Activated CD4-positive, alpha-beta T cell treated with anti-CD3 and anti-CD28 coated beads, Interleukin-2, amount 10 ng/mL, durations not matched to agents 24 days and 14 days (primary cell): ENCODE results near the gene FAM83C. TPM values are rescaled to one million over a fixed set of nuclear protein-coding genes. Genes with fewer than 3 reads are reported as not detected.
"Not testable (repeated sequence)": the region's sequence is repeated elsewhere in the genome, so short reads cannot be mapped to it uniquely, and the experiment has no call there.

Experiments used
- DNase-seq: peaks from one replicate; pipeline ENCODE4 v3.0.0; 2022
- H3K27ac Mint-ChIP-seq: one replicate; pipeline ENCODE4 v1.8.0; 2022; ENCODE audit warnings: mild to moderate bottlenecking, mixed read lengths
- H3K27me3 Mint-ChIP-seq: one replicate; pipeline ENCODE4 v1.8.0; 2022; ENCODE audit warnings: mixed read lengths
- H3K36me3 Mint-ChIP-seq: one replicate; pipeline ENCODE4 v1.8.0; 2022; ENCODE audit warnings: low read depth, mild to moderate bottlenecking, mixed read lengths
- H3K4me1 Mint-ChIP-seq: one replicate; pipeline ENCODE4 v1.8.0; 2021; ENCODE audit warnings: mixed read lengths
- H3K4me3 Mint-ChIP-seq: one replicate; pipeline ENCODE4 v1.8.0; 2022; ENCODE audit warnings: mild to moderate bottlenecking, moderate library complexity, mixed read lengths
- H3K9me3 Mint-ChIP-seq: one replicate; pipeline ENCODE4 v1.8.0; 2021; ENCODE audit warnings: mixed read lengths
- intact Hi-C: fragments of 100-400 bp; cut with micrococcal nuclease; formaldehyde crosslinking; loops from one replicate; pipeline ENCODE4 v1.15.1; 2023
- total RNA-seq: library from RNA; stranded (reverse); gene quantifications from 2 replicates; pipeline ENCODE4 v1.2.3, GENCODE V29; 2022

The FAM83C gene
- total RNA-seq, 1 donor from 2014 or later = not detected

GRCh38 chr20:35264755-35265154 lies 27.5 kb downstream of the FAM83C start:
- intact Hi-C loops = no loop called here
- Mint-ChIP-seq H3K4me1 (peaks cover 6% of the 10 kb centered on the region), H3K9me3 (no peaks in the 10 kb centered on the region), H3K27ac (no peak overlapping the region), H3K36me3 (peaks cover 17% of the 10 kb centered on the region), H3K4me3 (no peak overlapping the region), H3K27me3 (no peaks in the 10 kb centered on the region)
- DNase-seq = no peak

GRCh38 chr20:35263532-35264341 lies 28.5 kb downstream of the FAM83C start:
- H3K27ac Mint-ChIP-seq = no peak overlapping the region
- no peaks in the 10 kb centered on the region for H3K27me3 Mint-ChIP-seq
- H3K9me3 Mint-ChIP-seq = no peaks in the 10 kb centered on the region
- peaks cover 13% of the 10 kb centered on the region for H3K36me3 Mint-ChIP-seq
- intact Hi-C loops = no loop called here
- H3K4me1 Mint-ChIP-seq = peaks cover 4% of the 10 kb centered on the region
- no peak overlapping the region for H3K4me3 Mint-ChIP-seq
- no peak for DNase-seq

GRCh38 chr20:35262731-35263531 lies 29.3 kb downstream of the FAM83C start:
- peaks cover 13% of the 10 kb centered on the region for H3K36me3 Mint-ChIP-seq
- H3K4me3 Mint-ChIP-seq, H3K27me3 Mint-ChIP-seq, H3K4me1 Mint-ChIP-seq, intact Hi-C loops, DNase-seq, H3K9me3 Mint-ChIP-seq, H3K27ac Mint-ChIP-seq: not testable (repeated sequence)

- intact Hi-C loops, H3K4me3 Mint-ChIP-seq, H3K4me1 Mint-ChIP-seq: not testable (repeated sequence)
Measured at GRCh38 chr20:35262321-35262720, 29.9 kb downstream of the FAM83C start.

GRCh38 chr20:35260426-35260825 lies 31.8 kb downstream of the FAM83C start:
- H3K9me3 Mint-ChIP-seq = no peaks in the 10 kb centered on the region
- H3K36me3 Mint-ChIP-seq = peaks cover 7% of the 10 kb centered on the region
- H3K4me3 Mint-ChIP-seq = no peak overlapping the region
- no peak overlapping the region for H3K27ac Mint-ChIP-seq
- no peaks in the 10 kb centered on the region for H3K4me1 Mint-ChIP-seq
- intact Hi-C loops = no loop called here
- H3K27me3 Mint-ChIP-seq = no peaks in the 10 kb centered on the region
- no peak for DNase-seq

More at GRCh38 chr20:35262321-35262720, 29.9 kb downstream of the FAM83C start:
- H3K27ac Mint-ChIP-seq, H3K9me3 Mint-ChIP-seq, DNase-seq, H3K27me3 Mint-ChIP-seq: not testable (repeated sequence)
- peaks cover 11% of the 10 kb centered on the region for H3K36me3 Mint-ChIP-seq

- Mint-ChIP-seq H3K9me3 (no peaks in the 10 kb centered on the region), H3K27me3 (no peaks in the 10 kb centered on the region), H3K4me3 (no peak overlapping the region), H3K36me3 (peaks cover 4% of the 10 kb centered on the region), H3K4me1 (peaks cover 10% of the 10 kb centered on the region), H3K27ac (no peak overlapping the region)
- intact Hi-C loops = no loop called here
- DNase-seq = no peak
Measured at GRCh38 chr20:35257175-35257909, 34.9 kb downstream of the FAM83C start.

- DNase-seq = peak; percentile 46
- Mint-ChIP-seq H3K4me1 (peaks cover 25% of the 10 kb centered on the region), H3K27me3 (no peaks in the 10 kb centered on the region), H3K4me3 (no peak overlapping the region), H3K27ac (peak overlapping the region; percentile 56), H3K9me3 (no peaks in the 10 kb centered on the region), H3K36me3 (peaks cover 4% of the 10 kb centered on the region)
- intact Hi-C loops = loop anchor here (5.0 kb wide), 1 partner anchor 162 kb away; the partner anchor contains the start of gene TRPC4AP
Measured at GRCh38 chr20:35254448-35254999, 37.7 kb downstream of the FAM83C start.

GRCh38 chr20:35253010-35253409 lies 39.2 kb downstream of the FAM83C start:
- peaks cover 25% of the 10 kb centered on the region for H3K4me1 Mint-ChIP-seq
- H3K36me3 Mint-ChIP-seq = peaks cover 4% of the 10 kb centered on the region
- peak overlapping the region; percentile 75 for H3K27ac Mint-ChIP-seq
- H3K4me3 Mint-ChIP-seq = no peak overlapping the region
- no peaks in the 10 kb centered on the region for H3K9me3 Mint-ChIP-seq
- intact Hi-C loops = loop anchor here (2.0 to 5.0 kb wide), 2 partner anchors 24 to 161 kb away; partner anchors contain the start of gene TRPC4AP
- H3K27me3 Mint-ChIP-seq = no peaks in the 10 kb centered on the region
- DNase-seq = no peak

GRCh38 chr20:35252598-35252997 lies 39.6 kb downstream of the FAM83C start:
- Mint-ChIP-seq H3K4me1 (peaks cover 28% of the 10 kb centered on the region), H3K27ac (peak overlapping the region; percentile 98), H3K4me3 (peak overlapping the region; percentile 78)
- not testable (repeated sequence) for H3K9me3 Mint-ChIP-seq, H3K36me3 Mint-ChIP-seq, DNase-seq, H3K27me3 Mint-ChIP-seq
- intact Hi-C loops = loop anchor here (2.0 to 5.0 kb wide), 2 partner anchors 24 to 160 kb away; partner anchors contain the start of gene TRPC4AP

- H3K4me1 Mint-ChIP-seq = peaks cover 28% of the 10 kb centered on the region
- DNase-seq = peak; percentile 88
- H3K27me3 Mint-ChIP-seq = no peaks in the 10 kb centered on the region
- H3K4me3 Mint-ChIP-seq = peak overlapping the region; percentile 78
- intact Hi-C loops = loop anchor here (2.0 to 5.0 kb wide), 2 partner anchors 25 to 160 kb away; partner anchors contain the start of gene TRPC4AP
- peaks cover 4% of the 10 kb centered on the region for H3K36me3 Mint-ChIP-seq
- no peaks in the 10 kb centered on the region for H3K9me3 Mint-ChIP-seq
- H3K27ac Mint-ChIP-seq = peak overlapping the region; percentile 98
Measured at GRCh38 chr20:35252037-35252461, 40.2 kb downstream of the FAM83C start.

- H3K9me3 Mint-ChIP-seq = no peaks in the 10 kb centered on the region
- H3K4me3 Mint-ChIP-seq = peak overlapping the region; percentile 78
- H3K27me3 Mint-ChIP-seq = no peaks in the 10 kb centered on the region
- H3K27ac Mint-ChIP-seq = peak overlapping the region; percentile 98
- H3K4me1 Mint-ChIP-seq = peaks cover 28% of the 10 kb centered on the region
- DNase-seq = no peak
- intact Hi-C loops = loop anchor here (5.0 kb wide), 1 partner anchor 159 kb away; the partner anchor contains the start of gene TRPC4AP
- H3K36me3 Mint-ChIP-seq = peaks cover 4% of the 10 kb centered on the region
Measured at GRCh38 chr20:35251613-35251940, 40.6 kb downstream of the FAM83C start.

- H3K9me3 Mint-ChIP-seq = no peaks in the 10 kb centered on the region
- H3K4me3 Mint-ChIP-seq = no peak overlapping the region
- no peaks in the 10 kb centered on the region for H3K27me3 Mint-ChIP-seq
- no peak overlapping the region for H3K27ac Mint-ChIP-seq
- H3K4me1 Mint-ChIP-seq = peaks cover 24% of the 10 kb centered on the region
- no peak for DNase-seq
- intact Hi-C loops = no loop called here
- no peaks in the 10 kb centered on the region for H3K36me3 Mint-ChIP-seq
Measured at GRCh38 chr20:35248641-35249475, 43.4 kb downstream of the FAM83C start.
